HG03342 (cell line): Measurements from ENCODE around the gene PRG2.
"Not testable (repeated sequence)": the region's sequence is repeated elsewhere in the genome, so short reads cannot be mapped to it uniquely, and the experiment has no call there.

ENCODE experiments used
- ATAC-seq: cut with Tn5 transposase; IDR thresholded peaks from one replicate; pipeline ENCODE4 v1.9.1; 2021; ENCODE audit warnings: mild to moderate bottlenecking, moderate library complexity; ENCODE audit not compliant: unreplicated experiment

PRG2 gene

DNA sequence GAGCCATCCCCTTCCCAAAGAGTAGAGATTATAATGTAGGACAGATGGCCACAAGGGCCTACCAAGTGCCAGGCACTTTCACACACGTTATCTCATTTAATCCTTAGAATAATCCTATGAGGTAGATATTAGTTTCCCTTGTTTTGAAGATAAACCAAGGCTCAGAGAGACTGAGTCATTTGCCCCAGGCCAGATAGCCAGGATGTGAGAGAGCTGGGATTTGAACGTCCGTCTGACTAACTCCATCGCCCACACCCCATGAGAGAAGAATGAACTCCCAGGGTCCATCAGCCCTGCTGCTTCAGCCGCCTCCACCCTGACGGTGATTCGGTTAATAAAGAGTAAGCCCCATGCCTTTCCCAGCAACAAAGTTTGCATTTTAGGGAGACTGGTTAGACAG is 20.2 kb downstream of the PRG2 start:
- no peak for ATAC-seq

DNA sequence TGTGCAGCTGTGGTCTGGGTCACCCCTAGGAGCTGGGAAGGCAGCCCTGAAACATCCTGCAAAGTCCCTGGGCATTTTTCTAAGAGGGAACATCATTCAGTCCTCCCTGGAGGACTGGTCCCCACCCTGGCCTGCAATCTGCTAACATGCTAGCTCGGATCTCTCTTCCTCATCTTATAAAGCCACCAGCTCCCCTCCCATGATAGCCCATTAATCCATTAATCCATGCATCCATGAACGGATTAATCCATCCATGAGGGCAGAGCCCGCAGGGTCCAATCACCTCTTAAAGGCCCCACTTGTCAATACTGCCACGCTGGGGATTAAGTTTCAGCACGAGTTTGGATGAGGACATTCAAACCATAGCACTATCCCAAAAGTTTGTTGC is 21.6 kb downstream of the PRG2 start:
- ATAC-seq: no peak

DNA sequence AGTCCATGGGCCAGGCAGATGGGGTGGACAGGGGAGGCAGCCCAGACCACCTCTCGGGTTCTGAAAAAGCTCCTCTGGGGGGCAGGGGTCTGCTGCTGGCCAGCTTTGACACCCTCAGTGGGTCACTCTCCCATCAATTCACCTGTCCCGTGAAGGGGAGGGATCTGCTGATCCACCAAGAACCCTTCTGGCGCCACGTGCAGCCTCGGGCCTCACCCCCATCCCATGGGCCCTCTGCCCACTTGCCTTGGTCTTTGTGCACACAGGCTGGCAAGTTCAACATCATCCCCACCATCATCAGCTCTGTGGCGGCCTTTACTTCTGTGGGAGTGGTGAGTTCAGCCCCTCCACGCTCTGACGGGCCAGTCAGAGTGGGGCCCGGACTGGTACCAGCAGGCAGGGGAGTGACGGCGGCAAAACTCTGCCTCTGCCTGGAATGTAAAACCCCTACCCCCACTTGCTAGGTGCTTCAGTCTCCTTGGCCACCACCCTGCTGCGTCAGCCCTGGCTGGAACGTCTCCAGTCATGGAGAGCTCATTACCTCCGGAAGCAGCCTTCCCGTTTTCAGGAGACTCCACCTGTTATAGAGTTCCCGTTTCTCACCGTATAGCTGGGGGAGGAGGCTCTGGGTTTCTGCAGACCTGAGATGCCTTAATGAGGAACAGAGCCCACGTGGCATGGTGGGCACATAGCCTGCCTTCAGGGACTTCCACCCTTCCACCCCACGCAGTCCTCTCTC is 22.2 kb downstream of the PRG2 start:
- no peak for ATAC-seq

DNA sequence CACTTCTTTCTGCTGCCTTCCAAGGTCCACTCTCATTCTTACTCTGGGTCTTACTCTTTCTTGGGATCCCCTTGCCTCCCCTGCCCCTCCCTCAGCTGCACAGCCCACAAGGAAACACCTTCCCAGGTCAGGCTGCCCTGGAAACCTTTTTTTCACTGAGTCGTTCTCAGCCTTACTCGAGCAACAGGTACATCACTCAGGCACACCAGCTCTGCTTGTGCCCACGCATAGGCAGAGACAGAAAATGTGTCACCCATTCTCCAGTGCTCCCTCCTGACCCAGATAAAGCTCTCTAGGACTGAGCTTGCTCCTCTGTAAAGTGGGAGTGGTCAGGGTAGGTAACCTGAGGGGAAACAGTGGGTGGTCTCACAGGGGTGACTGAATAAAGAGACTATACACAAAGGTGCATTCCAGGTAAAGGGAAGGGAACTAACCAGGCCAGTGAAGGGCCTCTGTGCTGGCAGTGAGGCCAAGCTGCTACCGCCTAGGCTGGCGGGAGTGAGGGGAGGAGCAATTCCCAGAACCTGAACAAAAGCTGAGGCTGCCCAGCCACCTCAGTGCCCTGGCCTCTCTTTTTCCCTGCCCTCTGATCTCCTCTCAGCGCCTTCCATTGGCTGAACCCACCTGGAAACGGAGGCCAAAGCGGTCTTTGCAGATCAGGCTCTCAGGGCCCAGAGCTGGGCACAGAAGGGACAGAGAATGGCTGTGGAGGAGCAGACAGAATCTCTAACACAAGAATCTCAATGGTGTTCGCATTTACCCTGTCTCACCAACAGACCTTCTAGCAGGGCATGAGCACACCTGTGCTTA is 25.4 kb downstream of the PRG2 start:
- ATAC-seq: no peak

DNA sequence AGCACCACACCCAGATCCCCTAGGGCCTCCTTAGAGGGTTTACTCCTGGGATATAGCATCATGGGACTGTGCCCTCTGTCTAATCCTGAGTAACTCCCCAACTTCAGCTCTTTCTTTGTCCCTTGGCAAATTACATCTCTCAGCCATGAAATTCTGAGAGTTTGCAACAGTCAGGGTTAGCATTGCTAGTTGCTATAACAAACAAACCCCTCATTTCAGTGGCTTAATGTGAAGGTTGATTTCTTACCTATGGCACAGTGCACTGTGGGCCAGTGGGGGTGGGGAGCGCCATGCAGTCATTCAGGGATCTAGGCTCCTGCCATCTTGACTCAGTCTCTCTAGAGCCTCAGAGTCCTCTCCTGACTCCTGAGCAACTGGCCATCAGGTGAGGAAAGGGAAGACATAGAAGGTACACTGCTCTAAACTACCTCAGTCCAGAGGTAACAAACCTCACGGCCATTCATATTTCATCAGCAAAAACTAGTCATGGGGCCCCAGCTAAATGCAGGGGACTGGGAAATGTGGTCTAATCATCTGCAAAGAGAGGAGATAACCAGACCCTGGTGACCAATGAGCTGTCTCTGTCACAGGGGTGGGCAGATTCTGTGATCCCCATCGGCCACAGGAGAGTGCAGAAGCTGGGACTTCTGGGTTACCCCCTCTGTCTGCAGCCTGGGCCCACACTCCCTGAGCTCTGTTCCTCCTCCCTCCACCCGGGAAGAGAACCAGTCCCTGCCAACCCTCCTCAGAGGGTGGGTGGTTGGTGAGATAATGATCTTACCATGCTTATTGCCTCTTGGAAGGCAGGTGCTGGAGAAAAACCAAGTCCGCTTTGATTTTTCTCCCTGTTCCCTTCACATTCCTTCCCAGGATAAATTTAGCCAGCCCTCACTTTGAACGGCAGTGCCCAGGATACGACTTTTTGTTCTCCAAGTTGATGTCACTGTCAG is 27.0 kb downstream of the PRG2 start:
- no peak for ATAC-seq

DNA sequence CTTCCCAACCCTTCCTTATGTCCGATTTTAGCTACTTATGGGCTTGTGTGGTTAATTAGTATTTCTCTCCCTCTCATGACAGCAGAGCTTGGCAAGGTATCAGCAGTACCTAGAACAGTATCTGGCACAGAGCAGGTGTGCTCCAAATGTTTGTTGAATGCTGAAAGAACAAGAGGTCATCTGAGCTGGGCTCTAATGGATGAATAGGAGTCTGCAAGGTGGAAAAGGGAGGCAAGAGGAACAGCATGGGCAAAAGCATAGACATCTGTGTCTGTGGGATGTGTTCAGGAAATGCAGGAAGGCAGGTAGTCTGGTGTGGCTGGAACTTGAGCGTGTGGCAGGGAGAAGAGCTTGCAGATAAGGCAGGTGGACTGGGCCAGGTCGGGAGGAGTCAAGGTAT is 28.5 kb downstream of the PRG2 start:
- no peak for ATAC-seq

DNA sequence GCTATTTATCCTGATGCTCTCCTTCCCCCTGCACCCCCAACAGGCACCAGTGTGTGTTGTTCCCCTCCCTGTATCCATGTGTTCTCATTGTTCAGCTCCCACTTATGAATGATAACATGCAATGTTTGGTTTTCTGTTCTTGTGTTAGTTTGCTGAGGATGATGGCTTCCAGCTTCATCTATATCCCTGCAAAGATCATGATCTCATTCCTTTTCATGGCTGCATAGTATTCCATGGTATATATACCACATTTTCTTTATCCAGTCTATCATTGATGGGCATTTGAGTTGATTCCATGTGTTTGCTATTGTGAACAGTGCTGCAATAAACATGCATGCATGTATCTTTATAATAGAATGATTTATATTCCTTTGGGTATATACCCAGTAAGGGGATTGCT is 29.0 kb downstream of the PRG2 start:
- not testable (repeated sequence) for ATAC-seq

DNA sequence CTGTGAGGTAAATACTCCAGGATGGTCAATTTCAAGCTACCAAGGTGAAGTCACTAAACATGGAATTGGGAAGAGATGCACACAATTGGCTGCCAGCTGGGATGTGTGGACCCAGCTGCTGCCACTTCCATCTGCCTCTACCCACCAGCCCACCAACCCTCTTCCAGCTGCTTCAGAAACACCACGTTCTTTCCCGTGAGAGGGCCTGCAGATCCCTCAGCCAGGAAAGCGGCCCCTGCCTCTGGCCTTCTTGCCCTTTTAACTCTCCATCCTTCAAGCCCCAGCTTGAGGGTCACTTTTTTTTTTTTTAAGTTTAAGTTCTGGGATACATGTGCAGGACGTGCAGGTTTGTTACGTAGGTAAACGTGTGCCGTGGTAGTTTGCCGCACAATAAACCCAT is 29.5 kb downstream of the PRG2 start:
- no peak for ATAC-seq

DNA sequence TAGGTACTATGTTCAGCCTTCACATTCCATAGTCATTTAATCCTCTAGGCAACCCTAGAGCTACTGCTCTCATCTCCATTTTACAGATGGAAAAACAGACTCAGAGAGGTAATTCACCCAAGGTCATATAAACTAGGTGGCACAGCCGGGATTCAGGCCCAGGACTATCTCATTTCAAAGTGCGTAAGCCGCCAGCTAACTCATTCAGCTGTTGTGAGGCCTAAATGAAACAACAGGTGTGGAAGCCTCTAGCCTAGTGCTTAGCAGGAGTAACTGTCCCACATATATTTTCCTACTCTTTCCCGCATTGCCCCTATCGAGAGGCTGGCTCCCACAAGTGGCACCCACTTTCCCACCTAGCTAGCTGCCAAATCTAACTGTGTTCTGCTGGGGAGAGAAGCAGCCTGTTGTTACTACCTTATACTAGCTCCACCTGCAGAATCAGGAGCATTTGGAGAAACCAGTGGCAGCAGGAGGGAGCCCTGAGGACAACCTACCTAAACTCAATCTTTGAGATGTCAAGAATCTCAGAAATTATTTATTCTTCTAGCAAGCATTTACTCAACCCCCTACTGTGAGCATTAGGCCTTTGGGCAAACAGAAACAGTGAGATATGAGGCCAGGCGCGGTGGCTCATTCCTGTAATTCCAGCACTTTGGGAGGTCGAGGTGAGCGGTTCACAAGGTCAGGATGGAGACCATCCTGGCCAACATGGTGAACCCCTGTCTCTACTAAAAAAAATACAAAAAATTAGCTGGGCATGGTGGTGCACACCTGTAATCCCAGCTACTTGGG is 30.4 kb downstream of the PRG2 start:
- no peak for ATAC-seq

DNA sequence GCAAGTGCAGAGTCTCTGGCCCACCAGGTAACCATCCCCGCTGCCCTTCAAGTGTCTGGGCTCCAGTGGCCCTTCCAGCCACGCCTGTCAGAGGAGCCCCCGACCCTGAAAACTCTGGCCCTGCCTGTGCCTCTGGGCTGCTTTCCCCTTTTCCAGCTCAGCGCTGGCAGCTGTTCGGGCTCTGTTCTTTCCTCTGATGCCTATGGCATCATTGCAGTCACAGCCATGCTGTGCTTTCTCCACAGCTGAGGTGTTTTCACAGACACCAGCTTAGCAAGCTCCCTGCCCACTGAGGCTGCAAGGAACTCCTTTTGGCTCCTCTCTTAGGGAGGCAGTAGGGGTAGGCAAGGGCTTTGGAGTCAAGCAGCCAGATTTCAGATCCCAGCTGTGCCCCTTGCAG is 31.1 kb downstream of the PRG2 start:
- ATAC-seq: no peak

DNA sequence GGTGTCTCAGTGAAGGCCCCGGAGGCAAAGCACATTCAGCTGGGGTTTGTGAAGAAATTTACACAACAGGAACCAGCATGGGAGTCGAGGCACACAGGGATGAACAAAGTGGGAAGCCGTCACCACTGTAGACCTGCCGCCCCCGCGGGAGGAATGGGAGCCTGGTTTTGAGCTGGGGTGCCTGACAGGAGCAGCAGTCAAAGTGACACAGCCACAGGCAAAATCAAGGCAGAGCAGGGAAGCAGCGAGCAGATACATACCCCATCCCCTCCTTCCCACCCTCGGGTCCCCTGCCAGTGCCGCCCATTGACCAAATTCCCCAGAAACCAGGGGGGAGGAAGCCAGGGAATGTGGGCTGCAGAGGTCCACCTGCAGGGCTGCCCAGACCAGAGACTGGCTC is 31.5 kb downstream of the PRG2 start:
- no peak for ATAC-seq

DNA sequence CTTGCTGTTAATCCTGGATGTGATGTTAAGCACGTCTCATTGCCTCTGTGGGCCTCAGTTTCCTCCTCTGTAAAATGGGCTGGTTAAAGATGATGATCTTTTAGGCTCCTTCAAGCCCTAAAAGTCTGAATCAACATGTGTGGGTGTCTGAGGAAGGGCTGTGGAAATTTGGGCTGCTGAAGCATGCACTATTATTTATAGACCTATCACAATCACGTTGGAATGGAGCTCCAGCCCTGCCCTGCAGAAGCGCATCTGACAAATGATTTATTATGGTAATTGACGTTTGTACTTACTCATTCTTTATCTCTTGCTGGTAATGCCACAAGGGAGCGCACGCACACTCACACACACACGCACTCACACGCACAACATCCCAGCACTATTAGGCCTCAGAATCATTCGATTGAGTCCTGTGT is 31.9 kb downstream of the PRG2 start:
- no peak for ATAC-seq

DNA sequence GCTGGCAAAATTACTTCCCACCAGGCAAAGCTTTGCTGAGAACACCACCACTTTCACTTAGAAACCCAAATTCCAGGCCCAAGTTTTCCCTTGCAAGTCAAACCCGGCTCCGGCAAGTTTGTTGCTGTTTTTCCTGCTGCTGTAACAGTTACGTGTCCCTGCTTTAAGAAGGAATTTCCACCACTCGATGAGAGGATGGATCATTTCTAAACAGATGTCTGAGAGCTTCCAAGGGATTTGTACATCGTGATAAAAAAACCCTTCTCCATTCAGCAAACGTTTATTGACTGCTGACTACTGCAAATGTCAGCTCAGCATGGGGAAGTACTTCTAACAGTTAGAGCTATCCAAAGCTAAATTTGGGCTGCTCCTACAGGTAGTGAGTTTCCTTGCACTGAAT is 32.6 kb downstream of the PRG2 start:
- no peak for ATAC-seq

DNA sequence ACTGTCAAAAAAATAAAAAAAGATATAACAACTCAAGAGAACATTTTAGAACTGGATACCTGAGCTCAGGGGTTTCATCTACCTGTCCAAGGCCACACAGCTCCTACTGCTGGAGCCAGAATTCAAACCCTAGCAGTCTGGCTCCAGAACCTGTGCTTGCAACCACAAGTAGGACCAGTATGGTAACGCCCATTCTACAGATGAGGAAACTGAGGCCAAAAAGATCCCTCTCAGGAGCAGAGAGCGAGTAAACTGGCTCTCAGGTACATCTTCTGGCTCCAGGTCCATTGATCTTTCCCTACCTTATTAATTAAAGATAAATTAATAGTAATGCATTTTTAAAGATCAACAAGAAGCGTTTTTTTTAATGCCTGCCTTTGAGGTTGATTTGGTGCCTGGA is 33.1 kb downstream of the PRG2 start:
- no peak for ATAC-seq

DNA sequence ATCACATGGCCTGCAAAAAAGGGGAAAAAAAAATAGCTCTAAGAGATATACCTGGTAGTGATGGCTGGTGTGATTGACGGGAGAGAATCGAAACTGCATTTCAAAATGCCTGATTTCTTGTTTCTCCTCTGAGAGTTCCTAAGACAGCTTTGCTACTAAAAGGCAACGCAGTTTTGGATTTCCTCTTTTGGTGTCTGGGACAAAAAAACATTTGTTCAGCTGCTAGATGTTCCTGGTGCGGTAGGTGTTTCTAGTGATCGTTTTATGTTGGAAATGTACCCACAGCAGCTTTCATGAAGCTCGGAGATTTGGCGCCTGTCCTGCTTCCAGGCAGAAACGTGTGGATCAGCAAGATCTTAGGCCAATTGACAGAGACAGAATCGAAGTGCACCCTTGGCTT is 34.2 kb downstream of the PRG2 start:
- ATAC-seq: no peak

DNA sequence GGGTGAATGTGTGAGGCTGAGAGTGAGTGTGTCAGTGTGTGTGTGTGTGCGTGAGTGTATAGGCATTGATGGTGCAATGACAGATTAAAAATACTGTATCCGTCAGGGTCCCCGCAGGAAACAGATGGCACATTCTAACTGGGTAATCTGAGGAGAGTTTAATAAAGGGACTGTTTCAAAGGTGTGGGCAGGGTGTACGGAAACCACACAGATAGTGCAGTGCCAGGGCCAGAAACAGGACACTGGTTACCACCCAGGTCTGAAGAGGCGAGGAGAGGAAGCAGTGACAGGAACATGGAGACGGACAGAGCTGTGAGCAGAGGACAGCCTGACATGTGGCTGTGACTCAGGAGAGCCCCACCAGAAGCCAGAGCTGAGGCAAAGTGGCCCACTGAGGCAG is 35.8 kb downstream of the PRG2 start:
- no peak for ATAC-seq

DNA sequence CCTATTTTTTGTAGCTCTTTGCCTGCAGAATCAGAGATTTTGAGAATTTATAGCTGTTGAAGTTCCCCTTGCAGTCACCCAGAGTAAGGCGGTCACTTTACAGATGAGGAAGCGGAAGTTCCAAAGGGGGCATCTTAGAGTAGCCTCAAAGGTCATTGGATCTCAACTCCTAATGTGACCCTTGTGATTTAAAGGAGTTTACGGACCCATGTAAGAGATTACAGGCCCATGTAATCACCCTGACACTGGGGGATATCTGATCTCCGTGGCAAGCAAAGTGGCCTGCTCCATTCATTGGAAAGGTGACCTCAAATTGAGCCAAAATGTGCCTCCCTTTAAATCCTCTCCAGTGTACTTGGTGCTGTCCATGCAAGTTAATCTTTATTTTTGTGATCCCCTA is 36.6 kb downstream of the PRG2 start:
- ATAC-seq: no peak

DNA sequence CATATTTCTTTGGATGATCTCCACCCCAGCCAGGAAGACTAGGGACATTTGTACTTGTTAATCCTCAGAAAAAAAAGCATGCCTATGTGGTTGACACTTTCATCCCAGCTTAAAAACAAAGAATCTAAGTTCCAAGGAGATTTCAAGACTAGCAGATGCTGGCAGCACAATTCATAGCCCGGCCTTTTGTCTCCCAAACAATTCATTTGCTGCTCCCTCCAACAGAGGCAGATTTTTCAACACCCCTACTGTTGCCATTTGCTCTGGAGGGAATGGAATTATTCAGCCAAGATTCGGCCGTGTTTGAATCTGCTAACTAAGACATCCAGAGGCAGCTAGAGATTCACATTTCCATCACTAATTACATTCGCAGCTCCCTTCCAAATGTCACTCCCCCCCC is 37.0 kb downstream of the PRG2 start:
- no peak for ATAC-seq

DNA sequence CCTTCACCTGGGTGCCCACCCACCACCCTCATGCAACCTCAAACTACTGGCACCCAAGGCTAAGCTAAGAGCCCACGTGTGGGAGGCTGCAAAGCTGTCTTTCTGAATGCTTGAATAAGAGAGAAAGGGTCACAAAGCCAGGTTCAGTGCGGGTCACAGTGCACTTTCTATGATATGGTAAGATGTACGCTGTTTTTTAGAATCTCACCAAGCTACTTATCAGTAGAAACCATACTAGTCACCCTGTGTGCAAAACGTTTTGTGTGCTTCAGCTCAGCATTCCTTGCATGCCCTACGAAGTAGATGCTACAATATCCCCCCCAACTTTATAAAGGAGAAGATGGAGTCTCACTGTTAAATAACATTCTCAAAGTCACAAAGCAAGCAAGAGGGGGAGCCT is 37.4 kb downstream of the PRG2 start:
- ATAC-seq: no peak

DNA sequence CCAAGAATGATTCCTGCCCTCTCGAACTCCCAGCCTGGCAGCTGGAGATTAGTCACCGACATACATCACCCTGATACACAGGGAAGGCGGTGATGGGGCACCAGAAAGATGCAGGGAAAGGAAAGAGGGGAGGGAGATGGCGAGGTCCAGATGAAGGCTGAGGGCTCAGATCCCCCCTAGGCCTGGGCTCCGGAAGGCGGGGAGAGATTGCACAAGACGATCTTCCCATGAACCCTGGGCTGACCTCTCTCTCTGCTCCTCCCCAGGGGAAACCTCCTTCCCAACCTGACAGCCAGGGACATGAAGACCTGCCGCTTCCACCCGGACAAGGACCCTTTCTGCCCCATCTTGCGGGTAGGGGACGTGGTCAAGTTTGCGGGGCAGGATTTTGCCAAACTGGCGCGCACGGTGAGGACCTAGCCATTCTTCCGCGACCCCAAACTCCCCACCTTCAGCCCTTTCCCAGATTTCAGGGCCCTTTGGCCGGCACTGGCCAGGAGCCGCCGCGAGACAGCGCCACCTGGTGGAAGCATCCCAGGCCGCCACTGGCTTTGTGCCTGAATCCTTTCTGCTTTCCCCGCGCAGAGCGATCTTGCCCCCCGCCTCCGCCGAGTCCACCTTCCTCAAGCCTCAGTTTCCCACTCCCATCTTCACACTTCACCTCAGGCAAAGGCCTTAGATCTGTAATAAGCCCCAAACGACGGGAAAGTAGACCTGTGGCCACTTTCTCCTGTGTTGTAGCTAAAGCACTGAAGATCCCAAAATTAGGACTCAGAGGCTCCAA is 40.8 kb downstream of the PRG2 start:
- ATAC-seq: no peak
